ENCODE results near the gene ATXN7L3.

DNA sequence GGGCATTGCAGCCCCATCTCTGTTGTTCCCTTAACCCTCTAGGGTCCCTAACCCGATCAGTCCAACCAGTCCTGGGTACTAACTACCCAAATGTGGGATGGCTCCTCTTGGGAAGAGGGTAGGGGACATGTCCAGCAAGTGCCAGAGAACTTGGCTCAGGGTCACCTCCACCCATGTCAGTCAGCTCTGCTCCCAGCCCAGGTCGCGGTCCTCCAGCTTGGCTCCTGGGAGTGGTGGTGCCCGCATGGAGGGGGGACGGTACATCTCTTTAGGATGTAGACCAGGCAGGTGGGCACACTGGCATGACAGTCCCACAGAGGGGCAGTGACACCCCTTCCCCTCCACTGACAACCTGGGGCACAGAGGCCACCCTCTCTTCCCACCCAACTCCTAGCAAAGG, 6.9 kb downstream of the ATXN7L3 start:
- TF ChIP-seq POLR2A (IDR thresholded peaks at IDR 0.05; ENCODE audit: low read depth, low read length) (0 out of 2 replicates have a peak, but pooled peaks have one; percentile 22), TAF1 (IDR thresholded peaks at IDR 0.05; ENCODE audit: low read depth, low read length) (no peak), SPI1 (IDR thresholded peaks at IDR 0.05; ENCODE audit: low read depth, low read length) (no peak)
